ENCODE data around the gene MNX1.

Gene MNX1

DNA sequence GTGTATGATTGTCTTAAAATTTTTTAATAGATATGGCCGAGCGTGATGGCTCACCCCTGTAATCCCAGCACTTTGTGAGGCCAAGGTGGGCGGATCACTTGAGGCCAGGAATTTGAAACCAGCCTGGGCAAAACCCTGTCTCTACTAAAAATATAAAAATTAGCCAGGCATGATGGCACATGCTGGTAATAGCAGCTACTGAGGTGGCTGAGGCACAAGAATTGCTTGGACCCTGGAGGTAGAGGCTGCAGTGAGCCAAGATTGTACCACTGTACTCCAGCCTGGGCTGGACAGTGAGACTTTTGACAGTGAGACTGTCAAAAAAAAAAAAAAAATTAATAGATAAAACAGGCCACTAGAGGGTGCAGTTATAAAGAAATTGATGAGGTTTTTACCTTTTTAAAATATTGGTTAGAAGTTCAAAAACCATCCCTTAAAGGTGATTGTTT, 40.5 kb downstream of the MNX1 start:
- no peak for DNase-seq (ENCODE audit: low read depth in 2 of 2)

GRCh38 chr7:156968183-156968582, 42.3 kb downstream of the MNX1 start:
- no peak for DNase-seq (ENCODE audit: low read depth in 2 of 2)

DNA sequence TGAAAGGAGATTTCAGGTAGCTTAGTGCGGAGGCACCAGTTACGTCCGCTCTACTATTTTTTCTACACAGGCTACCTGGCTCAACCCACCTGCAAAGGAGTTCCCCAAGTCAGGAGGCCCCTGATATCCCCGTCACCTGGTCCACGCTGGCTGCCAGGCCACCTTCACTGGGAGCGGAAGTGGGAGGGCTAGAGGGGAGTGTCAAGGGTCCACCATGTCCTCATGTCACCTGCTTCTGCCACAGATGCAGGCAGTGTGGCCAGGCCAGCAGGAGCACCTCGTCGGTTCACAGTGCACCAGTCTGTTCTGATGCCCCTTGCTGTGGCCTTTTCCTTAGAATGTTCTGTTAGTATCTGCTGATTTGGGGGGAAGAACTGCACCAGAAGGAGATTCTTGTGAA, 44.1 kb downstream of the MNX1 start:
- no peak for DNase-seq (ENCODE audit: low read depth in 2 of 2)

DNA sequence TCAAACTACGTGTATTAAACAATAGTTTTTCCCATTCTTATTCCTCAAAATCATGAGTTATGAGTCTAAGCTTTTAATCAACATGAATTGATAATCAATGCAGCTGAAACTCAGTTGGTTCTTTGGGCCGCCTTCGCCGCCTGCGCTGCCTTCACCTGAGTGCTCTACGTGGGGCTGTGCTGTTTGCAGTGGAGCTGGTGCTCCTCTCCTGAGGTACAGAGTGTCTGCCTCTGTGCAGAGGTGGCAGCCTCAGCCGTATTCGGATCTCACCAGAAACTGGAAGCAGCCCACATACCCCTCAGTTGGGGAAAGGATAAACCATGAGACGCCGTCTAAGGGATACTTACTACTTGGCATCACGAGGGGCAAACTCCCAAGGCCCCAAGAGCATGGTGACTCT, 45.5 kb downstream of the MNX1 start:
- DNase-seq (ENCODE audit: low read depth in 2 of 2), result no peak

GRCh38 chr7:156963472-156963871, 47.0 kb downstream of the MNX1 start:
- no peak for DNase-seq (ENCODE audit: low read depth in 2 of 2)

GRCh38 chr7:156962897-156963296, 47.6 kb downstream of the MNX1 start:
- no peak for DNase-seq (ENCODE audit: low read depth in 2 of 2)

GRCh38 chr7:156962145-156962544, 48.3 kb downstream of the MNX1 start:
- DNase-seq (ENCODE audit: low read depth in 2 of 2), result no peak

DNA sequence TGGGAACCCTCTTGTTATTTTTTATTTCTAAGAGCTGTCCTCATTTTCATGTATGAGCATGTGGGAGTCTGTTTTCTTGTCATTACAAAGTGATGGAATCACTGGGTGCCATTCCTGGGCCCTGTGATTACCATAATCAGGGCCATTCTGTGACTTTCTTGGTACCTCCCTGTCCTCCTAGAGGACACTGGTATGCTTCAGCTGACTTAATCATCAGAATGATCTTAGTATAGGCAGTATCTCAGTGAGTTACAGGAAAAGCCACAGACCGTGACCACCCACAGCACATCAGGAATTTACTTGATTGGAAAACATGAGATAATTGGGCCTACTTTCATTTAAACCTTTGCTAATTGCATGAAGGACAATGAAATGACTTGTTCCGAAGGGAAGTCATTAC, 53.7 kb downstream of the MNX1 start:
- no peak for DNase-seq (ENCODE audit: low read depth in 2 of 2)

- DNase-seq (ENCODE audit: low read depth in 2 of 2), result no peak
These were observed 55.5 kb downstream of the MNX1 start for GRCh38 chr7:156954941-156955340.
